Right atrium auricular region (tissue), 2 donors: ENCODE measurements around the gene MICAL2. TPM values are rescaled to one million over a fixed set of nuclear protein-coding genes. Genes with fewer than 3 reads are reported as not detected.

ENCODE experiments used
- DNase-seq: peaks from one replicate; pipeline ENCODE4 v3.0.0-alpha.2; 2019; ENCODE audit warnings: low spot score
- H3K27ac ChIP-seq, 2 donors: fragments of 200-600 bp; sonication (generic); 1 replicate in 1 of 2; 2 replicates in 1 of 2; pipeline ENCODE4 v1.5.1; 2016 to 2019
- H3K27me3 ChIP-seq, 2 donors: fragments of 200-600 bp; sonication (generic); one replicate each; pipeline versions ENCODE4 v1.5.1 to v1.6.0; 2017 to 2019
- H3K36me3 ChIP-seq: fragments of 200-600 bp; sonication (generic); one replicate; pipeline ENCODE4 v1.5.1; 2016
- H3K4me1 ChIP-seq, 2 donors: fragments of 200-600 bp; sonication (generic); one replicate each; pipeline versions ENCODE4 v1.5.1 to v1.6.0; 2017 to 2019
- H3K4me3 ChIP-seq, 2 donors: fragments of 200-600 bp; sonication (generic); 1 replicate in 1 of 2; 2 replicates in 1 of 2; pipeline ENCODE4 v1.5.1; 2017 to 2019; ENCODE audit warnings: mild to moderate bottlenecking in 1 of 2, moderate library complexity in 1 of 2
- H3K9me3 ChIP-seq, 2 donors: fragments of 200-600 bp; sonication (generic); one replicate each; pipeline ENCODE4 v1.5.1; 2019
- total RNA-seq, 2 donors: library from RNA; depleted of rRNA; stranded (reverse); fragments of >200 nt; gene quantifications; one replicate each; pipeline ENCODE4 v1.1.0, GENCODE V29; 2016
- TF ChIP-seq, protein P1 (sequence below), 2 donors: fragments of 200-600 bp; sonication (generic); IDR thresholded peaks; one replicate each; pipeline ENCODE4 v1.5.1; 2019; ENCODE audit warnings: antibody characterized with exemption in 2 of 2

MICAL2 gene
- total RNA-seq, 2 donors from 2014 or later = 77.6 to 84.5 TPM

DNA sequence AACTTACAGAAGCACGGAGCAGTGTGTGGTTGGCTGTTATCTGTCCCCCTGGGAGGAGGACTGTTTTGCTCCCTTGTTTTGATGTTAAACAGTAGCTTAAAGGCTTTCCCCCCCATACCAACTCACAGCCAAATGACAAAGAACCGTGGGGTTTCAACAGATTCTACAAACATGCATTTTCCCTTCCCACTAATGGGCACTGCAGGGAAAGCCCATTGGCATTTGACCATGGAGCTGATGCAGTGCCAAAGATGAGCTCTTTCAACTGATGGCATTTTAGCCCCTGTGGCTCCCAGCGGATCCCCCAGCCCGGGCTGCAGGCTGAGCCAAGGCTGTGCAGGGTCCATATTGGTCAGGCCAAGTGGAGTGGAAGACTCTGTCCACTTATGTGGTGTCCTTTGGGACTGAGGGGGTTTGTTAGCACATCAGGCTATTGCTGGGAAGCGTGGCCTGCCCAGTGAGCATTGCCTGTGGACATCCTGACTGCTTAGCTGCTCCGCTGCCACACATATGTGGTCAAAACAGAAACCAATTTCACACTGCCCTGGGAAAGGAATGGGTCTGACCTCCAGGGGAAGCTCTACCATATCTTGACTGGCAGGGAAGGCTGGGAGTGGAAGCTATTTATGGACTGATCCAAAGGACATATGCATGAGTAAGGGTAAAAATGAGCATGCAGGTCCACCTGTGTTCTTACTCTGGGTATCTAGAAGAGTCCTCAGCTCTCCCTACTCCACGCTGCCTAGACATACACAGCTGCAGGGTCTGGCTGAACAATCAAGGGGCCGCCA, 150.5 kb downstream of the MICAL2 start:
- no peak overlapping the region for H3K4me3 ChIP-seq
- TF ChIP-seq, protein P1, sequence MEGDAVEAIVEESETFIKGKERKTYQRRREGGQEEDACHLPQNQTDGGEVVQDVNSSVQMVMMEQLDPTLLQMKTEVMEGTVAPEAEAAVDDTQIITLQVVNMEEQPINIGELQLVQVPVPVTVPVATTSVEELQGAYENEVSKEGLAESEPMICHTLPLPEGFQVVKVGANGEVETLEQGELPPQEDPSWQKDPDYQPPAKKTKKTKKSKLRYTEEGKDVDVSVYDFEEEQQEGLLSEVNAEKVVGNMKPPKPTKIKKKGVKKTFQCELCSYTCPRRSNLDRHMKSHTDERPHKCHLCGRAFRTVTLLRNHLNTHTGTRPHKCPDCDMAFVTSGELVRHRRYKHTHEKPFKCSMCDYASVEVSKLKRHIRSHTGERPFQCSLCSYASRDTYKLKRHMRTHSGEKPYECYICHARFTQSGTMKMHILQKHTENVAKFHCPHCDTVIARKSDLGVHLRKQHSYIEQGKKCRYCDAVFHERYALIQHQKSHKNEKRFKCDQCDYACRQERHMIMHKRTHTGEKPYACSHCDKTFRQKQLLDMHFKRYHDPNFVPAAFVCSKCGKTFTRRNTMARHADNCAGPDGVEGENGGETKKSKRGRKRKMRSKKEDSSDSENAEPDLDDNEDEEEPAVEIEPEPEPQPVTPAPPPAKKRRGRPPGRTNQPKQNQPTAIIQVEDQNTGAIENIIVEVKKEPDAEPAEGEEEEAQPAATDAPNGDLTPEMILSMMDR (IDR thresholded peaks at IDR 0.05) = no peak
- H3K4me1 ChIP-seq = peaks cover 0 to 38% of the 10 kb centered on the region in 2 donors
- DNase-seq = no peak
- peak overlapping the region; percentile 73 to 83 for H3K27ac ChIP-seq
- peaks cover 60% of the 10 kb centered on the region for H3K36me3 ChIP-seq
- H3K9me3 ChIP-seq = no peaks in the 10 kb centered on the region
- no peaks in the 10 kb centered on the region for H3K27me3 ChIP-seq

DNA sequence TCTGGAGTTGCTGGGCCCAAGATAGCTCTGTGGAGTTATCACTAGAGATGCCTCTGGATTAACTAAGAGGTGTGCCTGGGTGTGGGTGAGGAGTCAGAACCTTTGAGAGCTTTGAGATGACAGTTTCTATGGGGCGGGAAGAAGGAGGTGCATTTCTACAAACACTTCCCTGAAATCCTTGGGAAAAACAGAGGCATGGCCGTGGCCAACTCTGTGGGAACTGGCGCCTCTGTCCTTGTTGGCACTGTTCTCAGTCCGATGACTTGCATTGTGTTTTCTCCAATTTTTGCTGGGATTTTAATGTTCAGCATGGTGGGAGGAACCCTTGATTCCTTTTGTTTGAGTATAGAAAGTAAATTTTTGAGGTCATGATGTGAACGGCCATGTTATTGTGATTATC, 151.2 kb downstream of the MICAL2 start:
- peaks cover 56% of the 10 kb centered on the region for H3K36me3 ChIP-seq
- TF ChIP-seq, protein P1 (IDR thresholded peaks at IDR 0.05) = no peak
- peak overlapping the region; percentile 73 to 83 for H3K27ac ChIP-seq

DNA sequence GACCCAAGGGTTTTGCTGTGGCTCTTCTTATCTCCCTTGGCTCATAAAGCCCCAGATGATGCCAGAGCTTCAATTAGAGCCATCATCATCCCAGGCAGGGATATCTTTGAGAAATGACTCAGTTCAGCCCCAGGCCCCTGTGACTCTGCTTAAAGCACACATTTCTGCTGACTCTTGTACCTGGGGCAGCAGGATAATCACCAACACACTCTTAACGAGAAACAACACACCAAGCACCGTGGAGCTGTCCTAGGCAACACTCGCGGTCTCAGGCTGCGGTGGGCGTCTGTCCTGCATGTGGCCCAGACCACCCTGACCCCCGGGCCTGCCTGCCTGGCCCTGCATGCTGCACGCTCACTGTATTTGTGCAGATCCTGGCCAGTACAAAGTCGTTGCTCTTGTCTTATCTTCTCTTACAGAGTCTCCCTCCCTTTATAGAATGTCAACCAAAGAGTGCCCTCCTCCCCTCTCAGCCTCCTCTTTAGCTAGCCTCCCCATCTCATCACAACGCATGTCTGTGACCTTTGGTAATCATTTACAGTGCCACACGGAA, 152.8 kb downstream of the MICAL2 start:
- no peak overlapping the region for H3K4me3 ChIP-seq
- H3K27ac ChIP-seq = peak overlapping the region; percentile 73 to 83
- peaks cover 39% of the 10 kb centered on the region for H3K36me3 ChIP-seq
- H3K4me1 ChIP-seq = peaks cover 0 to 39% of the 10 kb centered on the region in 2 donors
- H3K9me3 ChIP-seq = no peaks in the 10 kb centered on the region
- no peak for DNase-seq
- no peaks in the 10 kb centered on the region for H3K27me3 ChIP-seq
- TF ChIP-seq, protein P1 (IDR thresholded peaks at IDR 0.05) = no peak

More for the DNA sequence above, 151.2 kb downstream of the MICAL2 start:
- Histone ChIP-seq H3K4me1 (peaks cover 0 to 38% of the 10 kb centered on the region in 2 donors), H3K4me3 (no peak overlapping the region), H3K27me3 (no peaks in the 10 kb centered on the region), H3K9me3 (no peaks in the 10 kb centered on the region)
- no peak for DNase-seq

DNA sequence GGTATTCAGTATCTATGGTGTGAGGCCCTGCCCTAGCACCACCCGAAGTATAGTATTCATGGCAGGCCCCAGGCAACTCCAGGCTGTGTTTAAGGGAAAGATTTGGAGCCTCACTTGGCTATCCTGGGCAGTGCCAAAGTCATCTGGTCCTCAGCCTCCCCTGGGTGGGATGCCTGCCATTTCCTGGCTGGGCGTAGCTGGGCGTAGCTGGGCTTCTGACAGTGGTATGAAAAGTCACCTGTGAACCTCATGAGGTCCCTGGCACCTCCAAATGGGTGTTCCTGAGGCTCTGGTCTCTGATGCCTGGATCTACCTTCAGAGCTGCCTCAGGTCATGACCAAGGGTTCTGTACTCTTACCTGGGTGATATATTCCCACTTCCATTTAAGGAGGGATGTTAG, 154.0 kb downstream of the MICAL2 start:
- Histone ChIP-seq H3K27me3 (no peaks in the 10 kb centered on the region), H3K9me3 (no peaks in the 10 kb centered on the region), H3K4me3 (no peak overlapping the region), H3K4me1 (peaks cover 0 to 47% of the 10 kb centered on the region in 2 donors), H3K36me3 (peaks cover 28% of the 10 kb centered on the region), H3K27ac (peak overlapping the region; percentile 73 to 83)
- TF ChIP-seq, protein P1 (IDR thresholded peaks at IDR 0.05) = no peak
- DNase-seq = no peak

DNA sequence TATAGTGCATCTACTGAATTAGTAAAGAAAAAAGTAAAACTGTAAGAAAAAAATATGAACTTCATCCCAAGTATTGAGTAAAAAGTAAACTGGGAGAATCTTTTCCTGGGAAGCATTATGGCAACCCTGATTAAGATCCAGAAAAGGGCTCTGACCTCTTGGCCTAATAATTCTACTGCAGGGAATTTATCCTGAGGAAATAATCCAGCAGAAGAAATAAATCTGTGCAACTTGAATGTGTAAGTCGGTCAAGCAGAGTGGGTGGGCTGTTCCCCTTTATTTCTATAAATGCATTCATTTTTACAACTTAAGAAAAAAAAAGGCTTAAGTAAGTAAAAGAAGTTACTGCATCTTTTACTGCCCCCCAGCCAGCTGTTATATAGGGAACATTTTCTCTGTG, 155.7 kb downstream of the MICAL2 start:
- Histone ChIP-seq H3K9me3 (no peaks in the 10 kb centered on the region), H3K27me3 (no peaks in the 10 kb centered on the region), H3K27ac (no peak overlapping the region), H3K36me3 (peaks cover 11% of the 10 kb centered on the region), H3K4me3 (no peak overlapping the region), H3K4me1 (peaks cover 0 to 53% of the 10 kb centered on the region in 2 donors)
- TF ChIP-seq, protein P1 (IDR thresholded peaks at IDR 0.05) = no peak
- DNase-seq = no peak
